ENCODE data around the gene HUNK. TPM values are rescaled to one million over a fixed set of nuclear protein-coding genes. Genes with fewer than 3 reads are reported as not detected.

The HUNK gene
- total and polyA plus RNA-seq, 2 donors (not counting 1 experiment from before 2014, with no cell fraction given): 0.01 to 0.07 TPM

DNA sequence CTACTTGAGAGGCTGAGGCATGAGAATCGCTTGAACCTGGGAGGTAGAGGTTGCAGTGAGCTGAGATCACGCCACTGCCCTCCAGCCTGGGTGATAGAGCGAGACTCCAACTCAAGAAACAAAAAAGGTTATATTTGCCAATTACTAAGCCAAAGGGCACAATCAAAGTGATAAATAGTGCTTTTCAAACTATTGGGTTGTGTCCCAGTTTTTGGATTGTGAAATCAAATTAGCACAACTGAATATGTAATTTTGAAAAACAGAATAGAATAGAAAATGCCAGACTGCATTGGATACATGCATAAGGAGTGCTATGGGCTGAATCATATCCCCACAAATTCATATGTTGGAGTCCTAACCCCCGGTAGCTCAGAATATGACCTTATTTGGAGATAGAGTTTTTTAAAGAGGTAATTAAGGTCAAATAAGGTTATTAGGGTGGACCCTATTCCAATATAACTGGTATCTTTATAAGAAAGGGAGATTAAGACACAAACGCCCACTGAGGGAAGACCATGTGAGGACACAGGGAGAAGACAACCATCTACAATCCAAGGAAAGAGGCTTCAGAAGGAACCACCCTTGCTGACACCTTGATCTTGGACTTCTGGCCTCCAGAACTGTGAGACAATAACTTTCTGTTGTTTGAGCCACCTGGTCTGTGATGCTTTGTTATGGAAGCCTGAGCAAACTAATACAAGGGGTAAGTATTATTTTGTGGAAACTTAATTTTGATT, 42.9 kb upstream of the HUNK start:
- H3K9me3 Mint-ChIP-seq (ENCODE audit: insufficient read depth): no peaks in the 10 kb centered on the region
- H3K27me3 Mint-ChIP-seq: no peaks in the 10 kb centered on the region
- no peak for DNase-seq
- no peaks in the 10 kb centered on the region for H3K4me1 Mint-ChIP-seq
- CTCF ChIA-PET: no interaction called here
- no peak overlapping the region for H3K4me3 Mint-ChIP-seq
- no peaks in the 10 kb centered on the region for H4K20me1 ChIP-seq (ENCODE audit: control insufficient read depth, insufficient read depth, low read length, poor library complexity, severe bottlenecking)
- POLR2A ChIA-PET: no interaction called here
- H3K9ac ChIP-seq (ENCODE audit: low read length): no peak overlapping the region
- H3K27me3 ChIP-seq (replicated peaks in 1 of 4; ENCODE audit: control extremely low read depth in 1 of 4, control insufficient read depth in 3 of 4, insufficient read depth in 4 of 4, low read length in 3 of 4): peaks cover 0 to 4% (median 0%) of the 10 kb centered on the region in 4 experiments
- H3K9me3 ChIP-seq (ENCODE audit: control extremely low read depth in 1 of 3, control insufficient read depth in 2 of 3, insufficient read depth in 1 of 3, low read length in 2 of 3): no peaks in the 10 kb centered on the region
- H3K4me3 ChIP-seq (ENCODE audit: control extremely low read depth in 1 of 5, extremely low read depth in 1 of 5, insufficient read depth in 1 of 5, low read depth in 2 of 5, low read length in 4 of 5): no peak overlapping the region
- no CpG with 5 or more reads among the region's 5 CpGs for WGBS (ENCODE audit: insufficient coverage)
- no peak overlapping the region for H3K4me2 ChIP-seq (replicated peaks; ENCODE audit: low read depth, low read length, poor library complexity, severe bottlenecking)
- H3K36me3 ChIP-seq (replicated peaks in 1 of 2; ENCODE audit: control extremely low read depth in 1 of 2, control insufficient read depth in 1 of 2, extremely low read depth in 1 of 2, insufficient read depth in 2 of 2, low read length in 1 of 2): no peaks in the 10 kb centered on the region
- H3K27ac Mint-ChIP-seq: no peak overlapping the region
- intact Hi-C loops (cut with micrococcal nuclease): no loop called here
- ATAC-seq (ENCODE audit: low read depth): no peak
- H3K4me1 ChIP-seq (ENCODE audit: control insufficient read depth in 2 of 2, insufficient read depth in 2 of 2, low read length in 2 of 2): no peaks in the 10 kb centered on the region
- TF ChIP-seq, protein P1, sequence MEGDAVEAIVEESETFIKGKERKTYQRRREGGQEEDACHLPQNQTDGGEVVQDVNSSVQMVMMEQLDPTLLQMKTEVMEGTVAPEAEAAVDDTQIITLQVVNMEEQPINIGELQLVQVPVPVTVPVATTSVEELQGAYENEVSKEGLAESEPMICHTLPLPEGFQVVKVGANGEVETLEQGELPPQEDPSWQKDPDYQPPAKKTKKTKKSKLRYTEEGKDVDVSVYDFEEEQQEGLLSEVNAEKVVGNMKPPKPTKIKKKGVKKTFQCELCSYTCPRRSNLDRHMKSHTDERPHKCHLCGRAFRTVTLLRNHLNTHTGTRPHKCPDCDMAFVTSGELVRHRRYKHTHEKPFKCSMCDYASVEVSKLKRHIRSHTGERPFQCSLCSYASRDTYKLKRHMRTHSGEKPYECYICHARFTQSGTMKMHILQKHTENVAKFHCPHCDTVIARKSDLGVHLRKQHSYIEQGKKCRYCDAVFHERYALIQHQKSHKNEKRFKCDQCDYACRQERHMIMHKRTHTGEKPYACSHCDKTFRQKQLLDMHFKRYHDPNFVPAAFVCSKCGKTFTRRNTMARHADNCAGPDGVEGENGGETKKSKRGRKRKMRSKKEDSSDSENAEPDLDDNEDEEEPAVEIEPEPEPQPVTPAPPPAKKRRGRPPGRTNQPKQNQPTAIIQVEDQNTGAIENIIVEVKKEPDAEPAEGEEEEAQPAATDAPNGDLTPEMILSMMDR (IDR thresholded peaks at IDR 0.05): no peak
- no peak for TF ChIP-seq EZH2 (IDR thresholded peaks at IDR 0.05; ENCODE audit: borderline replicate concordance, insufficient read depth, low read depth, low read length, poor library complexity, severe bottlenecking)
- H3K79me2 ChIP-seq (ENCODE audit: control insufficient read depth, insufficient read depth, low read length): no peaks in the 10 kb centered on the region
- no peak overlapping the region for H3K27ac ChIP-seq (ENCODE audit: low read length in 2 of 2)
- no peak overlapping the region for H2AFZ ChIP-seq (ENCODE audit: insufficient read depth, low read depth, low read length, poor library complexity, severe bottlenecking)

DNA sequence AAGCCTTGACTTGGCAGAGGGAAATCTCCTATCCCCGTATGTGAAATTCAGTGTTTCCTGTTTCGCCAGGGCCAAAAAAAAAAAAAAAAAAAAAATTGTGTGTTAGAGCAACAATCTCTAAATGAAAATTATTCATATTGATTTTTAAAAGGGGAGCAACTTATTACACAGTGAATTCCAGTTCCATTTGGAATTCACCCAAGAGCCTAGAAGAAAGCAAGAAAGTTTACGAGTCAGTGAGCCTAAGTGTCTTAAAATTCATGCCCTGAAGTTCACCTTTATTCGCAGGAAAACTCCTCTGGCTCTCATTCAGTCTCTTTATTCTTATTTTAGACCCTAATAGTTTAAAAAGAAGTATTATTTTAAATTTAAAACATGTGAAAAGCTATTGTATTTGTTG, 42.1 kb upstream of the HUNK start:
- H3K79me2 ChIP-seq (ENCODE audit: control insufficient read depth, insufficient read depth, low read length): no peaks in the 10 kb centered on the region
- WGBS (ENCODE audit: insufficient coverage): no CpG with 5 or more reads among the region's 4 CpGs
- POLR2A ChIA-PET: no interaction called here

More for the DNA sequence above, 42.1 kb upstream of the HUNK start:
- intact Hi-C loops (cut with micrococcal nuclease): no loop called here
- H3K9ac ChIP-seq (ENCODE audit: low read length): no peak overlapping the region
- H3K4me2 ChIP-seq (replicated peaks; ENCODE audit: low read depth, low read length, poor library complexity, severe bottlenecking): no peak overlapping the region
- CTCF ChIA-PET: no interaction called here
- H3K27ac ChIP-seq (ENCODE audit: low read length in 2 of 2): no peak overlapping the region
- Mint-ChIP-seq H3K4me3 (no peak overlapping the region), H3K27ac (no peak overlapping the region), H3K4me1 (no peaks in the 10 kb centered on the region), H3K9me3 (ENCODE audit: insufficient read depth) (no peaks in the 10 kb centered on the region), H3K27me3 (no peaks in the 10 kb centered on the region)
- ATAC-seq (ENCODE audit: low read depth) (no peak), DNase-seq (no peak)
- H3K4me1 ChIP-seq (ENCODE audit: control insufficient read depth in 2 of 2, insufficient read depth in 2 of 2, low read length in 2 of 2): no peaks in the 10 kb centered on the region
- no peaks in the 10 kb centered on the region for H3K36me3 ChIP-seq (replicated peaks in 1 of 2; ENCODE audit: control extremely low read depth in 1 of 2, control insufficient read depth in 1 of 2, extremely low read depth in 1 of 2, insufficient read depth in 2 of 2, low read length in 1 of 2)
- no peak for TF ChIP-seq EZH2 (IDR thresholded peaks at IDR 0.05; ENCODE audit: borderline replicate concordance, insufficient read depth, low read depth, low read length, poor library complexity, severe bottlenecking)
- TF ChIP-seq, protein P1 (IDR thresholded peaks at IDR 0.05): no peak
- H3K9me3 ChIP-seq (ENCODE audit: control extremely low read depth in 1 of 3, control insufficient read depth in 2 of 3, insufficient read depth in 1 of 3, low read length in 2 of 3): no peaks in the 10 kb centered on the region
- no peak overlapping the region for H3K4me3 ChIP-seq (ENCODE audit: control extremely low read depth in 1 of 5, extremely low read depth in 1 of 5, insufficient read depth in 1 of 5, low read depth in 2 of 5, low read length in 4 of 5)
- H2AFZ ChIP-seq (ENCODE audit: insufficient read depth, low read depth, low read length, poor library complexity, severe bottlenecking): no peak overlapping the region
- H4K20me1 ChIP-seq (ENCODE audit: control insufficient read depth, insufficient read depth, low read length, poor library complexity, severe bottlenecking): no peaks in the 10 kb centered on the region
- peaks cover 0 to 4% (median 0%) of the 10 kb centered on the region in 4 experiments for H3K27me3 ChIP-seq (replicated peaks in 1 of 4; ENCODE audit: control extremely low read depth in 1 of 4, control insufficient read depth in 3 of 4, insufficient read depth in 4 of 4, low read length in 3 of 4)

Data from B cell (primary cell).